ENCODE measurements around the gene TFPI. TPM values are rescaled to one million over a fixed set of nuclear protein-coding genes. Genes with fewer than 3 reads are reported as not detected.
"Not testable (repeated sequence)": the region's sequence is repeated elsewhere in the genome, so short reads cannot be mapped to it uniquely, and the experiment has no call there.

Gene TFPI
- polyA plus RNA-seq, 2 of the 4 experiments (the other 2 are of a cell fraction) = 14.3 to 104 TPM

DNA sequence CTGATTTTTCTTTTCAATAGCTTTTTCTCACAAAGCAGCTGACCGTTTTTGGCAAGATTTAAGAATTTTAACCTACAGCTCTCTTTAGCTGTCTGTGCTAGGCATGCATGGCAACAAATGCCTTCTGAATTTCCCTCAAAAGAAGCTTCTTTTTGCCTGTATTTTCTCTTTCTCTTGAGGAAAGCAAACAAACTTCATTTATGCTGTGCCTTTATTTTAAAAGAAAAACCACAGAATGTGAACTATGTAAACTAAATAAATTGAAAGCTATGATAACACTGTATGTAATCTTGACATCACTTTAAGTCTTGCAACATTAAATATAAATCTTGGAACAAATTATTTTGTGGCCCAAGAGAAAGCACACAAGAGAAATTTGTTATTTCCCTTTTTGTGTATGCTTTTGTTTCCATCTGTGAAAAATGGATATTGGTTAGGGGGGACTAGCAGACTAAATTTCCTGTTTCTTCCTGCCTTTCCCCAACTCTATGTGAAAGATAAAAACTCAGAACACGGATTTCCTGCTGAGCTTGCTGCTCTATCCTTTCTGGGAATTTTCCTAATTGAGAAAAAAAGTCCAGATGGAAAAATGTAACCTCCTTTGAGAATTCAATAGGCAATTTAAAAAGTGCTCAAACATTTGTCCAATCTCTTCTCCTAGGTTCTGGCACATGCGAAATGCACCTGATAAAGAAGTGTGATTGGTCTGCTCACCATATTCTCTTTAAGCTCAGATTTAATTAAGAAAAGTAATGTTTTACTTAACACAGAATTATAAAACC lies 20.9 kb upstream of the TFPI start:
- Histone ChIP-seq H3K4me1 (peaks cover 34% of the 10 kb centered on the region), H3K27ac (peak overlapping the region; percentile 61 to 62), H3K4me2 (peak overlapping the region; percentile 68), H3K4me3 (no peak overlapping the region), H3K9me3 (0 out of 3 replicates have a peak, but pooled peaks cover 5% of the 10 kb centered on the region)
- DNase-seq (ENCODE audit: low read depth in 1 of 2, low spot score in 1 of 2) (no peak), ATAC-seq (peak; percentile 30 to 49; a peak in 3 of 6 replicates), FAIRE-seq (no peak)
- 14% methylated on average over 3 of the region's 3 CpGs for WGBS (ENCODE audit: missing lambda C conversion rate)
- TF ChIP-seq CEBPB (IDR thresholded peaks at IDR 0.05) (peak in 1 of 2 experiments; percentile 55; a peak in 1 of 4 replicates), HOXA7 (CRISPR knock-in tag; IDR thresholded peaks at IDR 0.05) (no peak), CBX2 (IDR thresholded peaks at IDR 0.05; ENCODE audit: borderline replicate concordance, low read depth) (no peak), GATA3 (IDR thresholded peaks at IDR 0.05; ENCODE audit: borderline replicate concordance) (peak; percentile 60; the same call in 1 of the 2 replicates)
- POLR2A ChIA-PET = interaction anchor here (0.9 to 1.5 kb wide), 3 partner anchors 26 to 30 kb away, joined by 4 to 5 read pairs (median 4); no protein-coding TSS in a partner anchor
- CTCF ChIA-PET = interaction anchor here (1.0 to 18.1 kb wide), 3 partner anchors 8 to 74 kb away, joined by 3 to 324 read pairs (median 4); no protein-coding TSS in a partner anchor

DNA sequence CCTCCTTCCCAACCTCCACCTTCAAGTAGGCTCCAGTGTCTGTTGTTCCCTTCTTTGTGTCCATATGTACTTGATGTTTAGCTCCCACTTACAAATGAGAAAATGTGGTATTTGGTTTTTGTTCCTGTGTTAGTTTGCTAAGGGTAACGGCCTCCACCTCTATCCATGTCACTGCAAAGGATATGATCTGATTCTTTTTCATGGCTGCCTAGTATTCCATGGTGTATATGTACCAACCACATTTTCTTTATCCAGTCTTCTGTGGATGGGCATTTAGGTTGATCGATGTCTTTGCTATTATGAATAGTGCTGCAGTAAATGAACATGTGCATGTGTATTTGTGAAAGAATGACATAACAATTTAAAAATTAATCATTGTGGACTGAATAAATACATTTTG lies 19.5 kb upstream of the TFPI start:
- ATAC-seq = no peak
- DNase-seq (ENCODE audit: low read depth in 1 of 2, low spot score in 1 of 2) = no peak
- Histone ChIP-seq H3K4me3 (no peak overlapping the region), H3K4me1 (peaks cover 48% of the 10 kb centered on the region), H3K4me2 (no peak overlapping the region), H3K9me3 (0 out of 3 replicates have a peak, but pooled peaks cover 5% of the 10 kb centered on the region), H3K27ac (no peak overlapping the region)
- TF ChIP-seq MYC (IDR thresholded peaks at IDR 0.05; ENCODE audit: borderline replicate concordance, low read length) (no peak), KDM1A (IDR thresholded peaks at IDR 0.05; ENCODE audit: low read depth) (peak; percentile 83; the same call in 1 of the 2 replicates)
- TF ChIP-seq, protein P1, sequence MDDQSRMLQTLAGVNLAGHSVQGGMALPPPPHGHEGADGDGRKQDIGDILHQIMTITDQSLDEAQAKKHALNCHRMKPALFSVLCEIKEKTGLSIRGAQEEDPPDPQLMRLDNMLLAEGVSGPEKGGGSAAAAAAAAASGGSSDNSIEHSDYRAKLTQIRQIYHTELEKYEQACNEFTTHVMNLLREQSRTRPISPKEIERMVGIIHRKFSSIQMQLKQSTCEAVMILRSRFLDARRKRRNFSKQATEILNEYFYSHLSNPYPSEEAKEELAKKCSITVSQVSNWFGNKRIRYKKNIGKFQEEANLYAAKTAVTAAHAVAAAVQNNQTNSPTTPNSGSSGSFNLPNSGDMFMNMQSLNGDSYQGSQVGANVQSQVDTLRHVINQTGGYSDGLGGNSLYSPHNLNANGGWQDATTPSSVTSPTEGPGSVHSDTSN (IDR thresholded peaks at IDR 0.05) = no peak
- CTCF ChIA-PET = interaction anchor here (1.2 to 18.1 kb wide), 2 partner anchors 73 to 938 kb away, joined by 3 to 324 read pairs; no protein-coding TSS in a partner anchor
- WGBS (ENCODE audit: missing lambda C conversion rate) = 91% methylated on average over 2 of the region's 2 CpGs
- POLR2A ChIA-PET = interaction anchor here (0.6 kb wide), 1 partner anchor 108 kb away, joined by 7 read pairs; no protein-coding TSS in a partner anchor
- no peak for FAIRE-seq

DNA sequence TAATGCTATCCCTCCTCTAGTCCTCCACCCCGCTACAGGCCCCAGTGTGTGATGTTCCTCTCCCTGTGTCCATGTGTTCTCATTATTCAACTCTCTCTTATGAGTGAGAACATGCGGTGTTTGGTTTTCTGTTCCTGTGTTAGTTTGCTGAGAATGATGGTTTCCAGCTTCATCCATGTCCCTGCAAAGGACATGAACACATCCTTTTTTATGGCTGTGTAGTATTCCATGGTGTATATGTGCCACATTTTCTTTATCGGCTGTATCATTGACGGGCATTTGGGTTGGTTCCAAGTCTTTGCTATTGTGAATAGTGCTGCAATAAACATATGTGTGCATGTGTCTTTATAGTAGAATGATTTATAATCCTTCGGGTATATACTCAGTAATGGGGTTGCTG lies 17.8 kb upstream of the TFPI start:
- ATAC-seq; H3K9me3 ChIP-seq; FAIRE-seq; H3K4me2 ChIP-seq; DNase-seq (ENCODE audit: low read depth in 1 of 2, low spot score in 1 of 2); H3K27ac ChIP-seq; POLR2A ChIA-PET; H3K4me3 ChIP-seq: not testable (repeated sequence)
- whole genome bisulfite sequencing (ENCODE audit: missing lambda C conversion rate) = 94% methylated on average over 5 of the region's 5 CpGs
- CTCF ChIA-PET = interaction anchor here (18.1 kb wide), 1 partner anchor 71 kb away, joined by 324 read pairs; no protein-coding TSS in a partner anchor
- H3K4me1 ChIP-seq = peaks cover 55% of the 10 kb centered on the region

DNA sequence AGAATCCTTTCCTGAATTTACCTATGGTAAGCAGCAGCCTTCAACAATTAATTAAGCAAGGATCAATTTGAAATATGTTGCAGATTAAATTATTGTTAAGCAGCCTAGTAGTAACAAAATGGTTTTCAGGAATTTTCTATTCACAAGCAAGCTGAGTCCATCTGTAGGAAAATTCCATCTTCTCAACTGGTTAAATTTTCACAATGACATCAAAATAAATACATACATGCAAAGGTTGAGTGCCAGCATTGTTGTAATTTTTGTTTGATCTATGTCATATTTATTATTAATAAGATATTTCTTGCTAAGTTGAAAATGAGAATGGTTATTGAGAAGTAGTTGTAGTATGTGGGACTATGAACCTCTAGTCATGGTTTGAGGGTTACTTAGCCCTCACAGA lies 15.3 kb upstream of the TFPI start:
- DNase-seq (ENCODE audit: low read depth in 1 of 2, low spot score in 1 of 2) (no peak), ATAC-seq (no peak), FAIRE-seq (no peak)
- TF ChIP-seq CBX2 (IDR thresholded peaks at IDR 0.05; ENCODE audit: borderline replicate concordance, low read depth) = no peak
- TF ChIP-seq, protein P2, sequence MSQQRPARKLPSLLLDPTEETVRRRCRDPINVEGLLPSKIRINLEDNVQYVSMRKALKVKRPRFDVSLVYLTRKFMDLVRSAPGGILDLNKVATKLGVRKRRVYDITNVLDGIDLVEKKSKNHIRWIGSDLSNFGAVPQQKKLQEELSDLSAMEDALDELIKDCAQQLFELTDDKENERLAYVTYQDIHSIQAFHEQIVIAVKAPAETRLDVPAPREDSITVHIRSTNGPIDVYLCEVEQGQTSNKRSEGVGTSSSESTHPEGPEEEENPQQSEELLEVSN (IDR thresholded peaks at IDR 0.05; ENCODE audit: borderline replicate concordance, low read depth) = no peak
- TF ChIP-seq POLR2AphosphoS2 (conservative IDR thresholded peaks at IDR 0.05; ENCODE audit: low read length) = no peak
- TF ChIP-seq MAFK (IDR thresholded peaks at IDR 0.05; ENCODE audit: partially characterized antibody) = no peak
- TF ChIP-seq NFE2L2 (conservative IDR thresholded peaks at IDR 0.05; ENCODE audit: low read length) = no peak
- no peak for TF ChIP-seq RAD21 (conservative IDR thresholded peaks at IDR 0.05 in 1 of 2, IDR thresholded peaks at IDR 0.05 in 1 of 2)
- no peak for TF ChIP-seq HOXA7 (CRISPR knock-in tag; IDR thresholded peaks at IDR 0.05)
- TF ChIP-seq PHF8 (IDR thresholded peaks at IDR 0.05; ENCODE audit: borderline replicate concordance, low read depth) = no peak
- Histone ChIP-seq H3K4me2 (peak overlapping the region; percentile 40; the same call in 2 of the 3 replicates), H3K4me1 (peaks cover 40% of the 10 kb centered on the region), H3K27ac (peak overlapping the region; percentile 2 to 44; a peak in 3 of 6 replicates), H3K9me3 (0 out of 3 replicates have a peak, but pooled peaks cover 5% of the 10 kb centered on the region), H3K4me3 (no peak overlapping the region)
- CTCF ChIA-PET = interaction anchor here (1.2 to 3.7 kb wide), 3 partner anchors 11 to 70 kb away, joined by 3 to 20 read pairs (median 18); no protein-coding TSS in a partner anchor
- POLR2A ChIA-PET = no interaction called here

Data from A549 (cell line).